NCI-H524 treated with DMSO at 0.1 percent for 48 hours (cell line): ENCODE data around the gene ZNF469.

Experiments
- DNase-seq: peaks from one replicate; lab custom pipeline; 2025; lab: John Stamatoyannopoulos, UW

ZNF469 gene

DNA sequence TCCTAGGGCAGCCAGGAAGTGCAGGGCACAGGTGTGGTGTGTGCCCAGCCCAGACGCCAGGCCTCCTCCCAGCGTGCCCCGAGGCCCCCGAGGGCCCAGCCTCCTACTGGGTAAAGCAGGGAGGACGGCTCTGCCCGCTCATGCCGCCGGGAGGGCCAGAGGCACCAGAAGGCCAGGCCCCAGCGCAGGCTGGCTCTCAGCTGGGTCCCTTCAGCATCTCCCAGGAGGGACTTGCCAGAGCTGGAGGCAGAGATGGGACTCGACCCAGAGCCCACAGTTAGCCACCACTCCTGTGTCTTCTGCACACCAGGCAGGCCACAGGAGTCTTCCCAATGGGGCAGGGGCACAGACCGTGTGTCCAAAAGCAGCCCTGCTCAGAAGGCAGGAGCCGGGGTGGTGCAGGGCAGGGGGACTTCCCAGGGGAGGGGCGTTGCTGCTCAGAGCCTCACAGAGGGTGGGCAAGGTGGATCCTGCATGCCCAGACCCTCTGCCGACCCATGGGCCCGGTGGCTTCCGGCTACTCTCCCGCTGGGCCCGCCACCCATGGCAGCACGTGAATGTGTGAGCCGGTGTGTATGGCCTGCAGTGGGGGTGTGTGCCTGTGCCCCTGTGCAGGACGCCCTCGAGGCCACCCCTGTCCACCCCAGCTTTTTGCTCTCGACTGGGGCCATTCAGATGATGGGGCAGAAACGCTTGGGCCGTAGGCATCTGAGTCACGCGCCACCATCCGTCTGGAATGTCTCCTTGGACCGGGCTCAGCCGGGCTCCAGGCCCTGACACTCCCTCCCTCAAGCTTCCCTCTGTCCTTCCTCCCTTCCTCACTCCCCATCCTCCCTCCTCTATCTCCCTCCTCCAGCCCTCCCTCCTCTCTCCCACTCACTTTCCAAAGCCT is 5.7 kb upstream of the ZNF469 start:
- no peak for DNase-seq

DNA sequence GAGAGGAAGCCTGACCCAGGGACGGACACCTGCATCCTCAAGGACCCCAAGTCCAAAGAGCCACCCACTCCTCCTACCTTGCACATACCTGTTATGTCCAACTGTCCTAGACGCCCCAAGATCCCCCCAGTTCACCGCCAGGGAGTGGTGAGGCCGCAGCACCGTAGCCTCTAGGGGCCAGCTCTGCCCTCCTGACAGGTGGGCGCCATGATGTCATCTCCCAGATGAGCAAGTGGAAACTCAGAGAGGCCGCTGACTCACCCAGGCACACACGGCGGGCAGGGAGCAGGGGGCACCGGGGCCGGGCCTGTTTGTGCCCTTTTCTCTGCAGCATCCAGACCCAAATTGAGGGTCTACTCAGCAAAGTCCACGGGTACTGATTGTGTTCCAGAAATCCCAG is 4.8 kb upstream of the ZNF469 start:
- no peak for DNase-seq

DNA sequence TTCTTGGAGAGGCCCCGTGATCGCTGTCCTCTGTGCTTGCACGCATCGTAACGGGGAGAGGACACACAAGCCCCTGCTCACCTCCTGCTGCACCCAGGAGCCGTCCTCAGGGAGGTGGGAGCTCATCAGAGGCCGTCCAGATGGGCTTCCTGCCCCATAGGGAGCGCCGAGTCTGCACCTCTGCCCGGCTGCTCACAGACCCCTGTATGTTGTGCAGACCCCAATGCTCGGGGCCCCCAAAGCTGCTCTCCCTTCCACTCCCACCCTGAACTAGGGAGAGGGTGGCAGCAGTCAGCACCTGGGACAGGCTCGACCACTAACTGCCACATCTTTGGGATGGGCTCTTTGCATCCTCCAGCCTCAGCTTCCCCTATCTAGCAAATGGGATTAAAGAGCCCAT is 4.4 kb upstream of the ZNF469 start:
- no peak for DNase-seq

DNA sequence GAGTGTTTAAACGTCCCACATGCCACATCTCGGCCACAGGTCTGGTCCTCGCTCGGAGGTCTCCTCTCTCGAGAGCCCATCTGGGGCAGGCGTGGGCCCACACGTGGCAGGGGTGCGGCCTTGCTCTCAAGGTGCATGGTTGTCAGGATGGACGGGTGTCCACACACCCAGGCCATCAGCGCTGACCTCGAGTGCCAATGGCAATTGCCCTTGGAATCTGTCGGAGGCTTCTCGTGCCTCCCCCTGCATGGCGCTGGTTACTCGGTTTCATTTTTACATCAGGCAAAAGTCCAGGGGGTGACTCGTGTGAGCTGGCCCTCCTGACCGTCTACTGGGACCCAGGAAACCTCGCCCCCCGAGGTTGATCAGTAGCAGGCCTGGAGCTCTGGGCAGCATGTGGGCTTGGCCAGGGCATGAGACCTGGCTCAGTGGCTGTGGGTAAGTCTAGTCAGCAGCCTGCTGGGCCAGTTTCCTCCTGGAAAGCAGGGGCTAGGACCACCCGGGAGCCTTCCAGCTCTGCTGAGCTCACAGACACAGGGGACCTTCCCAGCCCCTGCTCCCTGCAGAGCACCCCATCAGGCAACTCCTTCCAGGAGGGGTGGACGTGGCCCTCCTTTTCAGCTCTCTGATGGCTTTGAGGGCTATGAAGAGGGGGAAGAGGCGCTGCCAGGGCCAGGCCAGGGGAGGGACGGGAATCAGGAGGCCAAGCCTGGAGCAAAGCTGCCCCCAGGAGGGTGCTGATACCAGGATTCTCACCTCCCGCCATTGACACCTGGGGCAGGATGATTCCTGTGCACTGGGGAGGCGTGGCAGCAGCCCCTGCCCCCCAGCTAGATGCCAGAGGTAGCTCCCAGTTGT is 3.7 kb upstream of the ZNF469 start:
- no peak for DNase-seq

DNA sequence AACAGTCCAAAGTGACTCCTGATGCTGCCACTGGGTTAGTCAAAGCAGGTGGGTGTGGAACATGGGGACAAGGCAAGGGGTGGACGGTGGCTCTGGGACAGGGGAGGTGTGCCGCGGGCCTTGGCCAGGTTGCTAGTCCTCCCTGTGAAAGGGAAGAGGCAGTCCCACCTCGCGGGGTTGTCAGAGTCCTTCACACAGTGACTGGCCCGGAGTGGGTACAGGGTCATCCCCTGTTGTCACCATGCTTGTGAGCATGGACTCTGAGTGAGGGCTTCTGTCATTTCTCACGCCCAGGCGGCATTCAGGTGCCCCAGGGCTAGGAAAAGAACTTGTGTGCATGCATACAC is 3.1 kb upstream of the ZNF469 start:
- DNase-seq: no peak

DNA sequence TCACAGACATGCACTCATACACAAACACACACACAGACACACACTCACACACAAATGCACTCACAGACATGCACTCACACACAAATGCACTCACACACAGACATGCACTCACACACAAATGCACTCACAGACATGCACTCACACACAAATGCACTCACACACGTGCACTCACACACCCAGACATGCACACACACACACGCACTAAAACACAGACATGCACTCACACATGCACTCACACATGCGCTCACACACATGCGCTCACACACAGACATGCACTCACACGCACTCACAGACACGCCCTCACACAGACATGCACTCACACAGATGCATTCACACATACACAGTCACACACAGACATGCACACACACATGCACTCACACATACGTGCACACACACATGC is 2.7 kb upstream of the ZNF469 start:
- no peak for DNase-seq

DNA sequence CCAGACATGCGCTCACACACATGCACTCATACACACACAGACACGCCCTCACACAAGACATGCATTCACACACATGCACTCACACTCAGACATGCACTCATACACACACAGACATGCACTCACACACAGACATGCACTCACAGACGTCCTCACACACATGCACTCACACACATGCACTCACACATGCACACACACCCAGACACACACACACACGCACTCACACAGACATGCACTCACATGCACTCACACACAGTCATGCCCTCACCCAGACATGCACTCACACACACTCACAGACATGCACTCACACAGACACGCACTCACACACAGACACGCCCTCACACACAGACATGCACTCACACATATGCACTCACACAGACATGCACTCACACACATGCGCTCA is 2.1 kb upstream of the ZNF469 start:
- DNase-seq: no peak

DNA sequence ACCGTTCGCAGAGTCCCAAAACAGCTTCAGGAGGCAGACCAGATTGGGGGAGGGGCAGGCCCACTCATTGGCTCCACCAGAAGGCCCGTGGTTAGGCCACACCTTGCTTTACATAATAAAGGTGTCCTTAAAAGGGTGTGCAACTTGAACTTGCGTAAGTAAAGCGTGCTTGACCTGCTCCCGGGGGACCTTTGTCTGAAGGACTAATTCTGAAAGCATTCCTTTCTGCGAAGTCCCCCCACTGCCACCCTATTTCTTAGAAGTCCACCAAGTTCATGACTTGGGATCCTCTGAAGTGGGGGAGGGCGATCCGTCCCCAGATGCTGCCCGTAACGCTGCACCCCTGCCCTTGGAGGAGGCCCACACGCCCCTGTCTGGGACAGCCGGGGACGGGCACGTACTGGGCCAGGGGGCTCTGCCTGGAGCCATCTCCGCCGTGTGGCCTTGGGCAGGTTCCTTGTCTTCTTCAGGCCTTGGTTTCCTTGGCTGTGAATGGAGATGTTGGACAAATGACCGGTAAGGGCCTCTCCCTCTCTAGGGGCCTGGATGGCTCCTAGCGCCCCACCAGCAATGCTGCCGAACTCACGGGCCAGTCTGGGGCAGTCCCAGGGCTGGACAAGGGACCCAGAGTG is 823 bp upstream of the ZNF469 start:
- DNase-seq: no peak

DNA sequence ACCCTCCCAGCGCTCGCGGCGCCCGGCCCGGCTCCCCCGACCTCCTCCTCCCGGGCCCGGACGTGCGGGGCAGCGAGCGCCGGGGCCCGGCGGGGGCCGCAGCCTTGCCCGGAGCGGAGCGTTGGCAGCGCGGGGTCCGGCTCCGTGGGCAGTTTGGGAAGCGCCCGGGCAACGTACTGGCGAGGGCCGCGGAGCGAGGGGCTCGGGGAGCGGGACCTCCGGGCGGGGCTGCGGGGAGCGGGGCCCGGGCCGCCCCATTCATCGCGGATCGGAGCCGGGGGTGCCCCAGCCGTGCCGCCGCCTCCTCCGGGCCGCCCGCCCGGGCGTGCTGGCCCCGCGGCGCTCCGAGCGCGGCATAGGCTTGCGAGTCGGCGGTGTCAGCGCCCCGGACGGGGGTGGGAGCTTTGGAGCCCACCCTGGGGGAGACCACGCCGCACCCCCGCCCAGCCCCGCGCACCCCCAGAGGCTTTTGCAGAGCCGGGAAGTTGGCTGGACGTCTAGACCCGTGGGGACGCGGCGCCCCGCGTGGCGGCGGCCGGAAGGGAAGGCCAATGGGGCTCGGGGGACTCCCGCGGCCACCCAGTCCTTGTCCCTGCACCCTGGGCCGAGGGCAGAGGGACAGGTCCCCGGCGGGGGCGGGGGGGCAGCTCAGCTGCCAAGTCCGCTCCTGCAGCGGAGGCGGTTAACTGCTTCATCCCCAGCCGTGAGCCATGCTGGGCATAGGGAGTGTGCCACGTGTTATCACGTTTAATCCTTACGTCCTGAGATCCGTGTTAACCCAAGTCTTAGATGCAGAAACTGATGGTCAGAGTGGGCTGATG is 852 bp downstream of the ZNF469 start:
- DNase-seq: no peak

DNA sequence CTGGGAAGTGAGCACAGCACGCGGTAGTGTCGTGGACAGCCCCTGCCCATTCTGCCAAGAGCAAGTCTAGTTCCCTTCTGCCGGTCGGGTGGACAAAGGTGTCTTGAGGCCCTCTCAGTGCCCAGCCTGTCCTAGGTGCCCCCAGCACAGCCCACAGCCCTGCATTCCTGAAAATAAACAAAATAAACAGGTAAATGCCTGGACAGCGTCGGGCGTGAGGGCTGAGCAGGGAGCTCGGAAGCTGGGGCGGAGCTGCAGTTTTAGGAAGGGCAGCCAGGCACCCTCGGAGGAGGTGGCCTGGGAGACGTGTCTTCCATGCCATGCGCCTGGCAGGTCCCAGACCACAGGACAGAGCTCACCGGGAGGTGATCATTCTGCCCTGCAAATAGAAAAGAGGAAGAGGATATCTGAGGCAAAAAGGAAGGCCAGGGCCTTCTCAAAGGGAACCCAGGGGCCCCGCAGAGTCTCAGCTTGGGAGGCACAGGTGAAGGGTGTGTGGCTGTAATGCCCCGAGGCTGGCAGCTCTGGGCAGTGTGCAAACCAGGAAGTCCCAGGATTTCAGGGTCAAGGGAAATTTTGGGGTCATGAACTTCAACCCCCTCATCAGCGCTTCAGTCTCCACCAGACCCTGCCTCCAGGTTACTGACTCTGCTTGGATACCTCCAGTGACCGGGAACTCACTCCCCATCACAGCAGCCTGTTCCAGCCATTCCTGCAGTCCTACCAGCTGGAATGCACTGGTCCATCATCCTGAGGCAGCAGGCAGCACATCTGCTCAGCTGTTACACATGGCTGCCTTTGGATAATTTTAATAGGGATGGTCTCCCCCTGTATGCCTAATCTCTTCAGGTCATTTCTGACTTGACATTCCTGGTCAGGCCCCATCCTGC is 1.7 kb downstream of the ZNF469 start:
- DNase-seq: no peak

DNA sequence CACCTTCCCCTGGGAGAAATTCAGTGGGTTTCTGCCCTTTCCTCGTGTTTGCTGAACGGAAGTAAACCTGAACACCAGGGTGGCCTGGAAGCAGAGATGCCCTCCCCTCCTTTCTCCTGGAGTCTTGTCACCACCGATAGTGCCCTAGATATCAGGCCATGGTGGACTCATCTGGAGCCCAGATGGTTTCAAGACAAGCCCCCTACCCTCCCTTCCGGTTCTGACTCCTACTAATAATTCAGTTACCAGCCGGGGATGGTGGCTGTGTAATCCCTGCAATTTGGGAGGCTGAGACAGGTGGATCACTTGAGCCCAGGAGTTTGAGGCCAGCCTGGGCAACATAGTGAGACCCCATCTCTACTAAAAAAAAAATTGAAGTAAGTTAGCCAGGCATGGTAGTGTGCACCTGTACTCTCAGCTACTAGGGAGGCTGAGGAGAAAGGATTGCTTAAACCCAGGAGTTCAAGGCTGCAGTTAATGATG is 2.4 kb downstream of the ZNF469 start:
- DNase-seq: no peak

DNA sequence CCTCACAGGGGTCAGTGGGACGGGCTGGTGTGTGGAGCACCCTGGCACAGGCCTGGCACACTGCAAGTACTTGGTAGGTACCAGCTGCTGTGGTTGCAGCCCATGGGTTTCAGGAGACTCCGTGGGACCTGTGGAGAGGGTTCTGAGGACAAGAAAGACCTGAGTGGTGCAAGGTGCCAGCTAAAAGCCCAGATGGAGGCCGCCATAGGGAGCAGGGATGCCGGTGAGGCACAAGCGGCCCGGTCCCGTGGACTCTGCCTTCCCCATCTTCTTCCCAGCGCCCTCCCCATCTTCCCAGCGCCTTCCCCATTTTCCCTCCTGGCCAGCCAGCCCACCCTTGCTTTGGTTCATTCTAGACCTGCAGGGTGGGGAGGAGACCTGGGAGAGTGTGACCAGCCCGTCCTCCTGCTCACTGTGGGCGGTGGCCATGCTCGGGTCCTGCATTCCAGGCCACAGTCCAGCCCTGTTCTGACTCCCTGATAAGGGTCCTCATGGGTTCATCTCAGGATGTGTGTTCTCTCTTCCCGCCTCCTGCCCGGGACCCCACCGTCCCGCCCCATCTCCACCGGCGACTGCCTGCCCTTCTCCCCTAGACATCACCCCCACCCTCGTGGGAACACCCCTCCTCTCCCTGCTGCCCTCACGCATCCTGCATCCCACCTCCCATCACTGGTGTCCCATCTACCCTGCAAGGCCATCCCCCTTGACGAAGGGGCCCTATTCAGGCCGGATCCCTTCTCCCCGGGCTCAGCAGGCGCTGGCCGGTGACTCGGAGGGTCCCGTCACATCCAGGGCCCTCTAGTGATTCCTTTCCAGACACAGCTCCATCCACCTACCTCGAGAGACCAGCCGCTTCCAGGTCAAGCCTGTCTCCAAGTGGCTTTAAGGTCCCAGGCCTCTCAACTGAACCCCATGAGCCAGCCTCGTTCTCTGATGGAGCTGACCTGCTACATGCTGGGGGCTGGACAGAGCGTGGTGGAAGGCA is 3.4 kb downstream of the ZNF469 start:
- no peak for DNase-seq

DNA sequence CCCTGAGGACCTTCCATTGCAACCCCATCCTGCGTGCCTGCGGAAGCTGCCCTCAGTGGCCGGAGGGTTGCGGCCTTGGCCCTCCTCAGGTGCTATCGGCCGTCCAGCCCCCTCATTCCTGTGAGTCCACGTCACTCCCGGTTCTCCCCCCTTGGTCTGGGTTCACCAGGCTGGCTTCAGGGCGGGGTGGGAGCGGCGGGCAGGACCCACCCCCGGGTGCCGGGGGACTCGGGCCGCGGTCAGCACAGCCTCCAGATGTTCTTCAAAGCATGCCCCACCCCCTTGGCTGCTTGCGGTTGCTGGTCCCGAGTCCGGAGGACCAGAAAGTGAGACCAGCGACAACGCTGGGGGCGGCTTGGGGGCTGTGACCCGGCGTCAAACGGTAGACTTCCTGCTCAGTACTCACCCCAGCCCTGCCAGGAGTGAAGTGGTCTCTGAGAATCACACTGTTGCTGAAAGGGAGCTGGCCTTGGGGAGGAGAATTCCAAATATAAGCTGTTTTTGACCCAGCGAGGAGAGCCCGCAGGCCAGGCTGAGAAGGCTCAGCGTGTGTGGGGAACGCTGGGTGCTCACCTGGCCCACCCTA is 4.5 kb downstream of the ZNF469 start:
- no peak for DNase-seq

DNA sequence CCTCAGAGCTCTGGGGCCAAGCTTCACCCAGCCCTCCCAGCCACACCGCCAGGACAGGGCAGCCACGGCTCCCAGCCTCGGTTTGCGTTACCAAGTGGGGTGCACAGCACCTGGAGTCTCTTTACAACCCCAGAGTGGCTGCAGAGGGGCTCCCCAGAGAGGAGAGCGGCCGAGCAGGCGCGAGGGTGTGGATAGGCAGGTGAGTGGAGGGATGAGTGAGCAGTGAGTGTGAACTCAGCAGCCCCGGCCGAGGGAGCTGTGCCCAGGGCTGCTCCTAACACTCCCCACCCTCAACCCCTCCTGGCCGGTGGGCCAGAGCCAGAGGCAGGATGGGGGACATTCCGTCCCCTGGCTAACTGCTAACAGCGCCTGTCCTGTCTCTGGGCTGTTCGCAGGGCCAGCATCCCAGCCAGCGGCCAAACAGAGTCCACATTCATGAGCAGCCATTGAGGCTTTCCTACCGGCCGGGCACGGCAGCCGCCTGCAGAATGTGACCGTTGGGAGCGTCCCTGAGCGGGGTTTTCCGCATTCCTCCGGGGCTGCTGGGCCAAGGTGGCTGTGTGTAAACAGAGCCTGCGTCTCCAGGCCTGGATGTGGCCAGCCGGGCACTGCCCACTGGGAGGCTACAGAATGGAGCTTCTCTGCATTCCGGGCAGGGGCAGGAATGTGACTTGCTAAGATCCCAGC is 5.3 kb downstream of the ZNF469 start:
- DNase-seq: no peak

DNA sequence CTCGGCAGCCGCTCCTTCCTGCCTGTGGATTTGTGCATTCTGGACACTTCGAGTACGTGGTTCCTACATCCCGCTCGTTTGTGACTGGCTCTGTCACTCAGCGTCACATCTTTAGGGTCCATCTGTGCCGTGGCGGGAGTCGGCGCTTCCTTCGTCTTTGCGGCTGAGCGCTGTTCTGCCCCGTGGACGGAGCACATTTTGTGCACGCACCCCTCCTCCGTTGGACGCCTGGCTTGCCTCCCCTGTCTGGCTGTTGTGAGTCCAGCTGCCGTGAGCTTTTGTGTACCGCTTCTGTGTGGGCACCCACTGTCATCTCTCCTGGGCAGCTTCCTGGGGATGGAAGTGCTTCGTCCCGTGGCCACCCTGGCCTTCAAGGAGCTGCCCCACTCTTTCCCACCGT is 6.4 kb downstream of the ZNF469 start:
- DNase-seq: no peak

DNA sequence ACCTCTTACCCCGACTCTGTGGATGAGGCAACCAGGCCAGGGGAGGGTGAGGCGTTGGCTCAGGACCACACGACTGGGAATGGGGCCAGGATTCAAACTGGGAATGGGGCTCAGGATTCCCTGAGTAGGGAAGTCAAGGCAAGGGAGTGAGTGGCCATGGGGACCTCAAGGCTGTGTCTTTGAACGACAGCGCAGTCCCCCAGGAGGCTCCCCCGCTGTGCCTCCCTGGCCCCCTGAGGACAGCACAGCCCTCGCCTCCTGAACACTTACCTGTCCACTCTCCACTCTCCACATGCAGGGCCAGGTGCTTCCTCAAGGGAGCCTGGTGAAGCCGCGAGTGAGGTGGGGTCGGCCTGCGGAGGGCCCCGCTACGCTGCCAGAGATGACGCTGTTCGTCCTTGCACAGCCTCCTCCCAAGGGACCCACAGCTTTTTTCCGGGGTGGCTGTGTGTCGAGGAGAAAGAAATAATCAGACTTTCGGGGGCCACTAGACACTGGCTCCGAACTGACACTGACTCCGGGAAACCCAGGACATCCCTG is 6.9 kb downstream of the ZNF469 start:
- DNase-seq: no peak

DNA sequence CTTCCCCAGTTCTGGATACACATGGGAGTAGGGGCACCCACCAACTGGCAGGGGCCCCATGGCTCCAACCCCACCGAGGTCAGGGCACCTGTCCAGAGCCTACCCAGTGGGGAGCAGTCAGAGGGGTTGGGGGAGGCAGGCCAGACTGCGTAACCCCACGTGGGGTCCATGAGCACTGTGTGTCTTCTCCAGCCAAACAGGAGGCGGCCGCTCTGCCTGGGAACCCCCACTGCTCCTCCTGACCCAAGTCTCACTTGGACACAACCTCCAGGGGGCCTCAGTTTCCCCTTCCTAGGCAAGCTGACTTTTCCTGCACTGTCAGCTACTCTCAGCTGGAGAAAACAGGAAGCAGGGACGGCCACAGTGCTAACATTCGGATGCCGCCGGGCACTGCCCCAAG is 7.5 kb downstream of the ZNF469 start:
- DNase-seq: no peak

DNA sequence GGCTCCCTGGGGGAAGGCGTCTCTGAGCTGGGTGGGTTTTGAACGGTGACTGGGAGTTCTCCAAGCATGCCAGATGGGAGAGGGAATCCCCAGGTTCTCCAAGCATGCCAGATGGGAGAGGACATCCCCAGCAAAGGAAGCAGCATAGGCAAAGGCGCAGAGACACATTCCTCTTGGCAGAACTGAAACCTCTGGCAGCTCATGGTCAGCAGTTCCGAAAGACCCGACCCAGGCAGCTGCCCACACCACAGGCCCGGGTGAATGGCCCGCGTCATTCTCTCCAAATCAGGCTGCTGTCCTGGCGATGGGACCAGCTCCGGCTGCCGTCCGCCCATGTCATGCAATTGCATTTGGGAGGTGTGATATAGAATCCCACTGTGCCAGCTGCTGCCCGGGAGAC is 8.0 kb downstream of the ZNF469 start:
- no peak for DNase-seq
